Breast epithelium (tissue), 4 donors: ENCODE data around the gene PRX. TPM values are rescaled to one million over a fixed set of nuclear protein-coding genes. Genes with fewer than 3 reads are reported as not detected.

Source experiments
- DNase-seq, 2 donors: peaks; one replicate each; pipeline ENCODE4 v3.0.0-alpha.2; 2019; ENCODE audit warnings: low spot score in 2 of 2
- H3K27ac ChIP-seq, 2 donors: fragments of 200-600 bp; sonication (generic) in 1 of 2; one replicate each; pipeline ENCODE4 v1.5.1; 2016 to 2019; ENCODE audit warnings: mild to moderate bottlenecking in 1 of 2
- H3K27me3 ChIP-seq, 2 donors: fragments of 200-600 bp; sonication (generic) in 1 of 2; one replicate each; pipeline versions ENCODE4 v1.5.1 to v1.6.0; 2017 to 2019; ENCODE audit warnings: control low read depth in 1 of 2, mild to moderate bottlenecking in 1 of 2
- H3K36me3 ChIP-seq: fragments of 200-600 bp; one replicate; pipeline ENCODE4 v1.5.1; 2019
- H3K4me1 ChIP-seq, 2 donors: fragments of 200-600 bp; sonication (generic); one replicate each; pipeline ENCODE4 v1.5.1; 2016 to 2019; ENCODE audit warnings: control low read depth in 1 of 2
- H3K4me3 ChIP-seq, 3 donors: fragments of 200-600 bp; sonication (generic); 1 replicate in 2 of 3; 2 replicates in 1 of 3; pipeline ENCODE4 v1.5.1; 2016 to 2019; ENCODE audit warnings: mild to moderate bottlenecking in 3 of 3, moderate library complexity in 2 of 3
- H3K9me3 ChIP-seq, 2 donors: fragments of 200-600 bp; sonication (generic) in 1 of 2; one replicate each; pipeline ENCODE4 v1.5.1; 2016 to 2019; ENCODE audit warnings: control low read depth in 1 of 2
- POLR2A ChIP-seq: fragments of 450-650 bp; IDR thresholded peaks from one replicate; pipeline ENCODE4 v1.6.1; 2016; ENCODE audit warnings: antibody characterized with exemption, mild to moderate bottlenecking, moderate library complexity
- POLR2AphosphoS5 ChIP-seq, 3 donors: sonication (generic); formaldehyde crosslinking; IDR thresholded peaks; one replicate each; pipeline ENCODE4 v1.6.1; 2017; ENCODE audit warnings: antibody characterized with exemption in 3 of 3
- intact Hi-C: fragments of 100-400 bp; cut with DNase I; formaldehyde crosslinking; loops from one replicate; pipeline ENCODE4 v1.15.1; 2023; ENCODE audit warnings: low total_unique reads
- total RNA-seq, 3 donors: library from RNA; depleted of rRNA; stranded (reverse); fragments of >200 nt; gene quantifications; one replicate each; pipeline ENCODE4 v1.1.0, GENCODE V29; 2016
- TF ChIP-seq, protein P1 (sequence below), 3 donors: fragments of 450-650 bp; IDR thresholded peaks; one replicate each; pipeline ENCODE4 v1.5.1; 2016 to 2017; ENCODE audit warnings: antibody characterized with exemption in 3 of 3, mild to moderate bottlenecking in 3 of 3, moderate library complexity in 3 of 3

Gene PRX
- total RNA-seq, 3 donors from 2014 or later, result 2.7 to 9.1 (median 5.2) TPM

DNA sequence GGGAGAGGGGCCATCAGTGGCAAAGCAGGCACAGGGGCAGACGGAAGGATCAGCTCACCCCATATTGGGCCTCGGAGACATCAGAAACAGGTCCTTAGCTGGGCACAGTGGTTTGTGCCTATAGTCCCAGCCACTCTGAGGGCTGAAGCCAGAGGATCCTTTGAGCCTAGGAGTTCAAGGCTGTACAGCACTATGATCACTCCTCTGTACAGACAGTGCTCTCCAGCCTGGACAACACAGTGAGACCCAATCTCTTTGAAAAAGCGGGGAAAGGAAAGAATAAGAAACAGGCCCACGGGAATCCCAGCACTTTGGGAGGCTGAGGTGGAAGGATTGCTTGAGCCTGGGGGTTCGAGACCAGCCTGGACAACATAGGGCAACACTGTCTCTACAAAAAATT is 6.6 kb upstream of the PRX start:
- H3K36me3 ChIP-seq, result no peaks in the 10 kb centered on the region
- no peak for DNase-seq
- H3K27ac ChIP-seq, result peak overlapping the region; percentile 40 to 63
- intact Hi-C loops, result no loop called here
- H3K4me3 ChIP-seq, result no peak overlapping the region
- no peak for TF ChIP-seq POLR2AphosphoS5 (IDR thresholded peaks at IDR 0.05)
- TF ChIP-seq, protein P1, sequence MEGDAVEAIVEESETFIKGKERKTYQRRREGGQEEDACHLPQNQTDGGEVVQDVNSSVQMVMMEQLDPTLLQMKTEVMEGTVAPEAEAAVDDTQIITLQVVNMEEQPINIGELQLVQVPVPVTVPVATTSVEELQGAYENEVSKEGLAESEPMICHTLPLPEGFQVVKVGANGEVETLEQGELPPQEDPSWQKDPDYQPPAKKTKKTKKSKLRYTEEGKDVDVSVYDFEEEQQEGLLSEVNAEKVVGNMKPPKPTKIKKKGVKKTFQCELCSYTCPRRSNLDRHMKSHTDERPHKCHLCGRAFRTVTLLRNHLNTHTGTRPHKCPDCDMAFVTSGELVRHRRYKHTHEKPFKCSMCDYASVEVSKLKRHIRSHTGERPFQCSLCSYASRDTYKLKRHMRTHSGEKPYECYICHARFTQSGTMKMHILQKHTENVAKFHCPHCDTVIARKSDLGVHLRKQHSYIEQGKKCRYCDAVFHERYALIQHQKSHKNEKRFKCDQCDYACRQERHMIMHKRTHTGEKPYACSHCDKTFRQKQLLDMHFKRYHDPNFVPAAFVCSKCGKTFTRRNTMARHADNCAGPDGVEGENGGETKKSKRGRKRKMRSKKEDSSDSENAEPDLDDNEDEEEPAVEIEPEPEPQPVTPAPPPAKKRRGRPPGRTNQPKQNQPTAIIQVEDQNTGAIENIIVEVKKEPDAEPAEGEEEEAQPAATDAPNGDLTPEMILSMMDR (IDR thresholded peaks at IDR 0.05), result no peak
- no peak for TF ChIP-seq POLR2A
- no peaks in the 10 kb centered on the region for H3K9me3 ChIP-seq
- peaks cover 6 to 20% of the 10 kb centered on the region in 2 donors for H3K4me1 ChIP-seq
- H3K27me3 ChIP-seq, result no peaks in the 10 kb centered on the region

DNA sequence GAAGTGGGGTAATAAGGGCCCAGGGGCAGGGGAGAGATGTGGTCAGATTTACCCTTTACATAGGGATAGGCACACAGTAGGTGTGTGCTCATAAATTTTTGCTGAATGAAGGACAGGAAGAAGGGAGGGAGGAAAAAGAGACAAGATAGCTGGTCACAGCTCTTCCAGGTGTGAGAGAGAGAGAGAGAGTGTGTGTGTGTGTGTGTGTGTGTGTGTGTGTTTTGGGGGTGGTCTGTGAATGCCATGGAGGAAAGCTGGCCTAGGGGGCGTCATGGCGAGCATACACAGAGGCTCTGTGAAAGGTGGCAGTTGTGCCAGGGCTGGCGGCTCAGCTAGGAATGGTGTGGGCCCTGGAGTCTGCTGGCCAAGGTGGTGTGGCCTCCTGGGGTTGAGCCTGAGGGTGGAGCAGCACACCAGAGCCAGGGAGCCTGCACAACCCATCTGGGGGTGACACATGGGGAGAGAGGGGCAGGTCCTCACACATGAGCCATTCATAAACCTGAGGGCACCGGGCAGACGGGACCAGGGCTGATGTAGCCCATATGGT is 6.0 kb upstream of the PRX start:
- H3K27me3 ChIP-seq, result no peaks in the 10 kb centered on the region
- TF ChIP-seq, protein P1 (IDR thresholded peaks at IDR 0.05), result no peak
- TF ChIP-seq POLR2A, result no peak
- TF ChIP-seq POLR2AphosphoS5 (IDR thresholded peaks at IDR 0.05), result no peak
- intact Hi-C loops, result no loop called here
- no peak for DNase-seq
- no peak overlapping the region for H3K4me3 ChIP-seq
- no peaks in the 10 kb centered on the region for H3K9me3 ChIP-seq
- H3K27ac ChIP-seq, result peak overlapping the region; percentile 40 to 63
- H3K36me3 ChIP-seq, result no peaks in the 10 kb centered on the region
- peaks cover 6 to 20% of the 10 kb centered on the region in 2 donors for H3K4me1 ChIP-seq

DNA sequence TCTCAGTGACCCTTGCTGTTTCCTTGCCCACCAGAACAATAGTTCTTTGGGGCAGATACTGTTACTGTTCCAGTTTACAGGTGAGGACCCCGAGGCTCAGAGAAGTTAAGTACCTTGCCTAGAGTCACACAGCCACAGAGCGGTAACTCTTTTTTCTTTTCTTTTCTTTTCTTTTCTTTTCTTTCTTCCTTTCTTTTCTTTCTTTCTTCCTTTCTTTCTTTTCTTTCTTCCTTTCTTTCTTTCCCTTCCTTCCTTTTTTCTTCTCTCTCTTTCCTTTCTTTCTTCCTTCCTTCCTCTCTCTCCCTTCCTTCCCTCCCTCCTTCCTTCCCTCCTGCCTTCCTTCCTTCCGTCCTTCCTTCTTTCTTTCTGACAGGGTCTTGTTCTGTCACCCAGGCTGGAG is 4.9 kb upstream of the PRX start:
- Histone ChIP-seq H3K4me3 (no peak overlapping the region), H3K27ac (peak overlapping the region; percentile 90 to 96), H3K27me3 (no peaks in the 10 kb centered on the region), H3K9me3 (no peaks in the 10 kb centered on the region), H3K4me1 (peaks cover 5 to 13% of the 10 kb centered on the region in 2 donors), H3K36me3 (no peaks in the 10 kb centered on the region)
- DNase-seq, result no peak
- TF ChIP-seq, protein P1 (IDR thresholded peaks at IDR 0.05), result no peak
- TF ChIP-seq POLR2AphosphoS5 (IDR thresholded peaks at IDR 0.05) (no peak), POLR2A (no peak)
- intact Hi-C loops, result no loop called here

DNA sequence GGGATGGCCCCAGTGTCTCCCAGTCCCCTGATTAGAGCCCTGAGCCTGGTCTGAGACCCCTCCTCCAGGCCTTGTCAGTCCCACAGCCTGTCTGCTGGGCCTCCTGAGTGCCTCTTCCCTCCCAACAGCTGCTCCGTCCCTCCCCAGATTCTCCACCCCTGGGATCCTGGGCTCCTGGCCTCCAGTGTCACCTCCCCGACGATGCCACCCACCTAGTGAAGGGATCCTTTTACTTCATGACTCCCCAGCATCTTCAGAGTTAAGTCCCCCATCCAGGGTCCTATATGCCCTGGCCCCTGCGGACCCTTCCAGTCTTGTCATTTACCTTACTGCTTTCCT is 4.4 kb upstream of the PRX start:
- no peaks in the 10 kb centered on the region for H3K9me3 ChIP-seq
- no peak for DNase-seq
- TF ChIP-seq POLR2A (no peak), POLR2AphosphoS5 (IDR thresholded peaks at IDR 0.05) (no peak)
- TF ChIP-seq, protein P1 (IDR thresholded peaks at IDR 0.05), result no peak
- H3K36me3 ChIP-seq, result no peaks in the 10 kb centered on the region
- intact Hi-C loops, result no loop called here
- peaks cover 2 to 13% of the 10 kb centered on the region in 2 donors for H3K4me1 ChIP-seq
- H3K4me3 ChIP-seq, result peak overlapping the region in 1 of 3 donors; percentile 34
- H3K27ac ChIP-seq, result peak overlapping the region; percentile 90 to 96
- no peaks in the 10 kb centered on the region for H3K27me3 ChIP-seq

DNA sequence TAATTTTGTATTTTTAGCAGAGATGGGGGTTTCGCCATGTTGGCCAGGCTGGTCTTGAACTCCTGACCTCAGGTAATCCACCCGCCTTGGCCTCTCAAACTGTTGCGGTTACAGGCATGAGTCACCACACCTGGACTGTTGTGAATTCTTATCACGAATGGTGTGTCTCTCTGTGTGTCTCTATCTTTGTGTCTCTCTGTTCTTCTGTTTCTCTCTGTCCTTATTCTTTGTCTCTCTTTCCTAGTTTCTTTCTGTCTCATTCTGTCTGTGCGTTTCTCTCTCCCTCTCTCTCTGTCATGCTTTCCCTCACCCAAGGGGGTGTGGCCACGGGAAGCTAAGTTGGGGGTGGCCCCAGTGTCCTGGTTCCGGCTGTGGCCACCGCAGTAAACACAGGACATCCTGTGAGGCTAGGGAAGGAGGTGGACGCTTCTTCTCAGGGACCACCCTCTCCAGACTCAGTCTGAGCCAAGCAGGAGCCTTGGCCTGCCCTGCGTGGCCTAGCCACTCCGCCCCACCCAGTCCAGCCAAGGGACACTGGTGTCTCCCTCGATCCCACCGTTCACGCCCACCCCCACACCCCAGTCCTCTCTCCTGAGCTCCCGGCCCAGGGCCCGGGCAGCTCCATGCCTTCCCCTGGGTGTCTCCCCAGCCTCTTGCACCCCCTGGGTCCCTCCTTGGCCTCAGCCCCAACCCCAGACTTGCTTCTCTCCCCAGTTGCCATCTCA is 3.9 kb upstream of the PRX start:
- no peaks in the 10 kb centered on the region for H3K9me3 ChIP-seq
- peak in 1 of 2 donors; percentile 71 for DNase-seq
- H3K27me3 ChIP-seq, result no peaks in the 10 kb centered on the region
- peak overlapping the region in 1 of 3 donors; percentile 34 for H3K4me3 ChIP-seq
- peak overlapping the region; percentile 90 to 96 for H3K27ac ChIP-seq
- no peaks in the 10 kb centered on the region for H3K36me3 ChIP-seq
- H3K4me1 ChIP-seq, result peaks cover 2 to 10% of the 10 kb centered on the region in 2 donors
- TF ChIP-seq, protein P1 (IDR thresholded peaks at IDR 0.05), result no peak
- TF ChIP-seq POLR2A (peak; percentile 50), POLR2AphosphoS5 (IDR thresholded peaks at IDR 0.05) (peak; percentile 17 to 68 (median 47))
- intact Hi-C loops, result no loop called here
